GM18868 (cell line): ENCODE measurements around the gene KRTAP10-5.

ENCODE experiments used
- ATAC-seq: cut with Tn5 transposase; IDR thresholded peaks from one replicate; pipeline ENCODE4 v1.9.1; 2021; ENCODE audit warnings: mild to moderate bottlenecking, moderate library complexity; ENCODE audit not compliant: unreplicated experiment

KRTAP10-5 gene

DNA sequence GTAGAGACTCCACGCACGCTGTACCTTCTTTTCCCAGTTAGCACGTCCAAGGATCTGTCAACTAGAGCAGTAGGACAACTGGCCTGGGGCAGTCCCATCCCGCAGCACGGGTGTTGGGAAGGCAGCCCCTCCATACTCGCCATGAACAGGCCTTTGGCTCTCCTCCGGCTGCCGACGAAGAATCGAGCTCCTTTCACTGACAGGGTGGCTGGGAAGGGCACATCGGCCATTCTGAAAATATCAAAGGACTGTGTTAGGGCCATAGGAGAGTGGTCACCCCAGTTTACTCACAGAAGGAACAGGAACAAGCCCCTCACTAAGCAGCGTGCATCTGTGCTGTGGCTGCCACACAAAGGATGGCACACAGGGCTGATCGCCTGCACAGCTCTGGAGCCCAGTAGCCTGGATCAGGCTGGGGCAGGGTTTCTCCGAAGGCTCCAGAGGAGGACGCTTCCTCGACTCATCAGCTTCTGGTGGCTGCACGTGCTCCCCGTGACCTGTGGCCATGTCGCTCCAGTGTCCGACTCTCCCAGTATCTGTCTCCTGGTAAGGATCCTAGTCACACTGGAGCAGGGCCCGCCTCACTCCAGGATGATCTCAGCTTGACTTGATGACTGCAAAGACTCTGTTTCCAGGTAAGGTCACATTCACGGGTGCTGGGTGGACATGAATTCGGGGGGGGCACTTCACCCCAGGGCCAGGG, 49.4 kb downstream of the KRTAP10-5 start:
- ATAC-seq, result no peak

DNA sequence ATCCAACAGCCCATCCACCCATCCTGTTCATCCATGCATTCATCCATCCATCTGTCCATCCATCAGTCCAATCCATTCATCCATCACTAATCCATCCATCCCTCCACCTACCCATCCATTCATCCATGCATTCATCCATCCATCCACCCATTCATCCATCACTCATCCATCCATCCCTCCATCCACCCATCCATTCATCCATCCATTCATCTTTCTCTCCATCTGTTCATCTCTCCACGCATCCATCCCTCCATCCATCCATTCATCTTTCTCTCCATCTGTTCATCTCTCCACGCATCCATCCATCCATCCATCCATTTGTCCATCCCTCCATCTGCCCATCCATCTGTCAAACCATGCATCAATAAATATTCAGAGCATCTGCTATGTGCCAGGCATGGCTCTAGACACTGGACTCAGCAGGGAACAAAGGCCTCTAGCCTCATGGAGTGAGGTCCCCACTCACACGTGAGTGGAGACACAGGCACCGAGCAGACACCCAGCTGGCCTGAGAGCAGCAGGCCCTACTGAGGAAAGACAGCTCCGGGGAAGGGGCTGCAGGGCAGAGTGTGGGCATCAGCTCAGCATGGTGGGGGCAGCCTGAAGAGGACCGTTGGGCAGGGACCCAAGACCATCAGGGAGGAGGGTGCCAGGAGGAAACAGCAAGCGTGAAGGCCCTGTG, 50.0 kb downstream of the KRTAP10-5 start:
- no peak for ATAC-seq

DNA sequence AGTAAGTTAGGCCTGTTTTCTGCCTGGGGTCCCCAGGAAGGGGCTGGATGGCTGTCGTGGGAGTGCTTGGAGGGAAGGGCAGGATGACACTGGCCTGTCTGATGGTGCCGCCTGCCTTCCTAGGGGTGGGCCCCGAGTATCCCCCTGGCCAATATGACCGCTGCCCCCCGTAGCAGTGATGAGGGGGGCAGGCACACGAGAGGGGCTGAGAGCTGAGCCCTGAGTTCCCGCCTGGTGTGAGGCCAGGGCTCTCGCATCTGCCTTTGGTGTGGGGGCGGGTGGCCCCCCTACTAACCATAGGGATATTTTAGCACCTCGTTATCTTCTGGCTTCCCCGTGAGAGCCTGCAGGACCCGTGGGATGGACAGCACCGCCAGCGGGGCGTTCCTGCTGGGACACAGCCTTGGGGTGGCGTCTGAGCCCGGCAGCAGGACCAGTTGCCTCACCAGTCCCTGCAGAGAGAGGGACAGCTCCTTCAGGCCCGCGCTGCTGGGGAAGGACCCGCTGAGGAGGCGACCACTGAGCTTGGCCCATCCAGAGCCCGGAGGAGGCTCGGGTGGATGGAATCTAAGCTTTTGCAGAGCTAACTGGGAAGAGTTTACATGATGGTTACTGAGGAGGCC, 50.8 kb downstream of the KRTAP10-5 start:
- ATAC-seq, result no peak
